Thyroid gland (tissue), 4 donors: ENCODE results near the gene CDK15. TPM values are rescaled to one million over a fixed set of nuclear protein-coding genes. Genes with fewer than 3 reads are reported as not detected.
"Not testable (repeated sequence)": the region's sequence is repeated elsewhere in the genome, so short reads cannot be mapped to it uniquely, and the experiment has no call there.

ENCODE experiments used
- DNase-seq, 2 donors: peaks; one replicate each; pipeline ENCODE4 v3.0.0-alpha.2; 2019
- H3K27ac ChIP-seq, 3 donors: fragments of 200-600 bp; sonication (generic); 1 replicate in 2 of 3; 2 replicates in 1 of 3; pipeline ENCODE4 v1.5.1; 2016 to 2019; ENCODE audit warnings: mild to moderate bottlenecking in 1 of 3, moderate library complexity in 1 of 3
- H3K27me3 ChIP-seq: fragments of 200-600 bp; sonication (generic); one replicate; pipeline ENCODE4 v1.5.1; 2019
- H3K36me3 ChIP-seq, 2 donors: fragments of 200-600 bp; sonication (generic); one replicate each; pipeline ENCODE4 v1.5.1; 2016 to 2019
- H3K4me1 ChIP-seq, 2 donors: fragments of 200-600 bp; sonication (generic); one replicate each; pipeline ENCODE4 v1.5.1; 2017 to 2019
- H3K4me3 ChIP-seq, 3 donors: fragments of 200-600 bp; sonication (generic); replicated peaks in 1 of 3; 1 replicate in 2 of 3; 2 replicates in 1 of 3; pipeline ENCODE4 v1.5.1; 2016; ENCODE audit warnings: mild to moderate bottlenecking in 1 of 3
- H3K9me3 ChIP-seq: fragments of 200-600 bp; sonication (generic); one replicate; pipeline ENCODE4 v1.5.1; 2017
- POLR2A ChIP-seq, 2 donors: fragments of 450-650 bp; IDR thresholded peaks; one replicate each; pipeline ENCODE4 v1.6.1; 2017; ENCODE audit warnings: antibody characterized with exemption in 2 of 2, mild to moderate bottlenecking in 2 of 2, moderate library complexity in 1 of 2
- WGBS, 2 donors: methylation state at CpG; one replicate each; pipeline ENCODE4 v1.1.5; 2017; 5-methylcytosine and 5-hydroxymethylcytosine counted together
- intact Hi-C: fragments of 100-400 bp; cut with DNase I; formaldehyde crosslinking; loops from one replicate; pipeline ENCODE4 v1.15.1; 2023
- total RNA-seq, 4 donors: library from RNA; depleted of rRNA; stranded (reverse); fragments of >200 nt; gene quantifications; one replicate each; pipeline ENCODE4 v1.2.3, GENCODE V29; 2016
- TF ChIP-seq, protein P1 (sequence below), 6 experiments: fragments of 200-600 bp in 3 of 6; fragments of 450-650 bp in 3 of 6; sonication (generic) in 3 of 6; IDR thresholded peaks; one replicate each; pipeline ENCODE4 v1.5.1; 2016 to 2019; ENCODE audit warnings: antibody characterized with exemption in 6 of 6, mild to moderate bottlenecking in 2 of 6, inconsistent platforms in 1 of 6, moderate library complexity in 1 of 6

The CDK15 gene
- total RNA-seq, 4 donors from 2014 or later: 1.2 TPM; not detected in 3

- H3K36me3 ChIP-seq: no peaks in the 10 kb centered on the region
- no peaks in the 10 kb centered on the region for H3K4me1 ChIP-seq
- H3K27ac ChIP-seq: no peak overlapping the region
- WGBS, 2 donors: 49 to 59% methylated on average over 8 of the region's 8 CpGs
- intact Hi-C loops: no loop called here
- H3K9me3 ChIP-seq: no peaks in the 10 kb centered on the region
- TF ChIP-seq, protein P1, sequence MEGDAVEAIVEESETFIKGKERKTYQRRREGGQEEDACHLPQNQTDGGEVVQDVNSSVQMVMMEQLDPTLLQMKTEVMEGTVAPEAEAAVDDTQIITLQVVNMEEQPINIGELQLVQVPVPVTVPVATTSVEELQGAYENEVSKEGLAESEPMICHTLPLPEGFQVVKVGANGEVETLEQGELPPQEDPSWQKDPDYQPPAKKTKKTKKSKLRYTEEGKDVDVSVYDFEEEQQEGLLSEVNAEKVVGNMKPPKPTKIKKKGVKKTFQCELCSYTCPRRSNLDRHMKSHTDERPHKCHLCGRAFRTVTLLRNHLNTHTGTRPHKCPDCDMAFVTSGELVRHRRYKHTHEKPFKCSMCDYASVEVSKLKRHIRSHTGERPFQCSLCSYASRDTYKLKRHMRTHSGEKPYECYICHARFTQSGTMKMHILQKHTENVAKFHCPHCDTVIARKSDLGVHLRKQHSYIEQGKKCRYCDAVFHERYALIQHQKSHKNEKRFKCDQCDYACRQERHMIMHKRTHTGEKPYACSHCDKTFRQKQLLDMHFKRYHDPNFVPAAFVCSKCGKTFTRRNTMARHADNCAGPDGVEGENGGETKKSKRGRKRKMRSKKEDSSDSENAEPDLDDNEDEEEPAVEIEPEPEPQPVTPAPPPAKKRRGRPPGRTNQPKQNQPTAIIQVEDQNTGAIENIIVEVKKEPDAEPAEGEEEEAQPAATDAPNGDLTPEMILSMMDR (IDR thresholded peaks at IDR 0.05): no peak
- no peak for TF ChIP-seq POLR2A (IDR thresholded peaks at IDR 0.05)
- no peak overlapping the region for H3K4me3 ChIP-seq
- H3K27me3 ChIP-seq: no peaks in the 10 kb centered on the region
- DNase-seq: peak in 1 of 2 donors; percentile 2
Observed at GRCh38 chr2:201807452-201807999, 1.2 kb downstream of the CDK15 start.

DNA sequence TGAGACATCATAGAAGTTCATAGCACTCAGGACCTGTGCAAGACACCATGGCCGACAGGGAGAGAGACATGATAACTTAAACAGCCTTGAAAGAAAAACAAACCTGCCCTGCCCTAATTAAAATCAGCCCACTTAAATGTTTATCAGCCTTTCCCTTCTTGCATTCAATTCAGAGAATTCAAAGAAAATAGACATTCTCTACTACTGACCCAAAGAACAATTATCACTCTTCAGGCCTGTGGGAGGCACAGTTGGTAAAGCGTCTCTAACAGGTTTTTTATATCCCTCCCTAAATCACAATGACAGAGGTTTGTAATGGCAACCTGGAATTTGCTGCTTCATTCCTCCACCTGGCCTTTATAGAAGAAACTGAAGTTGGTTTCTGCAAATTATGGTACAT, 1.7 kb downstream of the CDK15 start:
- H3K36me3 ChIP-seq: no peaks in the 10 kb centered on the region
- 74 to 88% methylated on average over 2 of the region's 2 CpGs for WGBS, 2 donors
- intact Hi-C loops: no loop called here
- no peaks in the 10 kb centered on the region for H3K4me1 ChIP-seq
- H3K27ac ChIP-seq: no peak overlapping the region
- TF ChIP-seq, protein P1 (IDR thresholded peaks at IDR 0.05): no peak
- no peak for TF ChIP-seq POLR2A (IDR thresholded peaks at IDR 0.05)
- no peaks in the 10 kb centered on the region for H3K9me3 ChIP-seq
- no peak overlapping the region for H3K4me3 ChIP-seq
- H3K27me3 ChIP-seq: no peaks in the 10 kb centered on the region
- DNase-seq: no peak

- 66 to 68% methylated on average over 3 to 4 of the region's 4 CpGs for WGBS, 2 donors
- no peak for TF ChIP-seq POLR2A (IDR thresholded peaks at IDR 0.05)
- TF ChIP-seq, protein P1 (IDR thresholded peaks at IDR 0.05): no peak
- no peak for DNase-seq
- intact Hi-C loops: no loop called here
- no peaks in the 10 kb centered on the region for H3K4me1 ChIP-seq
- no peaks in the 10 kb centered on the region for H3K27me3 ChIP-seq
- H3K9me3 ChIP-seq: no peaks in the 10 kb centered on the region
- no peak overlapping the region for H3K4me3 ChIP-seq
- H3K27ac ChIP-seq: no peak overlapping the region
- H3K36me3 ChIP-seq: no peaks in the 10 kb centered on the region
Observed at GRCh38 chr2:201809633-201810032, 3.3 kb downstream of the CDK15 start.

GRCh38 chr2:201810604-201811003, 4.3 kb downstream of the CDK15 start:
- H3K27me3 ChIP-seq, H3K36me3 ChIP-seq, DNase-seq, H3K4me1 ChIP-seq, H3K4me3 ChIP-seq, H3K9me3 ChIP-seq, H3K27ac ChIP-seq, intact Hi-C loops: not testable (repeated sequence)
- 94 to 95% methylated on average over 7 of the region's 7 CpGs for WGBS, 2 donors

DNA sequence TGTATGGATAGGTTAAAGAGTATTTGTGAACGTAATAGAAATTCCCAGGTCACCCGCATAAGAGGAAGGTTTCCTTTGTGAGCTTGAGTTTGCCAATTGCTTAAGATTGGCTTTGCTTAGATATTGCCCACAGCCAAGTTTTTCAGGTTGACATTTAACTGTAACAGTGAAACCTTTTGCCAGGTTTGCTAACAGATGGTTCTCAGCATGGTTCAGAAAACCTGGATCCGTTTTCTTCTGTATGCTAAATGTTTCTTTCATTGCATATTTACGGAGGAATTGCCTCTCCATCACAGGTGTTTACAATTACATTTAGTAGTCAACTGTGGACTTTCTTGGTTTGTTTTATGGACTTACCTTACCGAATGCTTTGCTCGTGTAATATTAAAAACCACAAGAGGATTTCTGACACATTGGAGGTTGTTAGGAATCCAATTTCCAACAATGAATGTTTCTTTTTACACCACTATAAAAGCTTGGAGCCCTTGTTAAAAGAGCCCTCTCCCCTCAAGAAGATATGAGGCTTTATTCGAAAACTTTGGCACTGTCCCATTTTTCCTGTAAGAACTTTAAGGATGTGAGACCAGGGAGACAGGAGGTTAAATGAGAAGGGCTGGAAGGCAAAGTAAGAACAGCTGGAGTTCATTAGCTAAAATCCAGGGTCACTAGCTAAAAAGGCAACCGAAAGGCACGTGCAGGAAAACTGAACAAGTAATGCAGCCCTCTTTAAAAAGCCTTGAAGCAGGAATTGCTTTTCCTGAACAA, 7.8 kb downstream of the CDK15 start:
- Histone ChIP-seq H3K36me3 (no peaks in the 10 kb centered on the region), H3K4me1 (no peaks in the 10 kb centered on the region), H3K9me3 (no peaks in the 10 kb centered on the region), H3K4me3 (no peak overlapping the region), H3K27me3 (no peaks in the 10 kb centered on the region), H3K27ac (no peak overlapping the region)
- TF ChIP-seq, protein P1 (IDR thresholded peaks at IDR 0.05): no peak
- no peak for TF ChIP-seq POLR2A (IDR thresholded peaks at IDR 0.05)
- 61 to 62% methylated on average over 9 of the region's 9 CpGs for WGBS, 2 donors
- no peak for DNase-seq
- intact Hi-C loops: no loop called here
